NCI-H187 (cell line): ENCODE measurements around the gene OR10G7.
"Not testable (repeated sequence)": the region's sequence is repeated elsewhere in the genome, so short reads cannot be mapped to it uniquely, and the experiment has no call there.

ENCODE experiments used
- DNase-seq, 2 experiments: peaks; one replicate each; lab custom pipeline; 2025; lab: John Stamatoyannopoulos, UW

OR10G7 gene

GRCh38 chr11:124039557-124039956, 1.6 kb downstream of the OR10G7 start:
- no peak for DNase-seq

- no peak for DNase-seq
Observed at GRCh38 chr11:124036666-124037065, 4.5 kb downstream of the OR10G7 start.

GRCh38 chr11:124026498-124026897, 14.6 kb downstream of the OR10G7 start, which contains the start of gene OR10G8:
Gene OR10G8 (plus strand): TSS chr11:124026798. CDS start chr11:124029623, 2,825 bp downstream.
- DNase-seq = no peak

DNA sequence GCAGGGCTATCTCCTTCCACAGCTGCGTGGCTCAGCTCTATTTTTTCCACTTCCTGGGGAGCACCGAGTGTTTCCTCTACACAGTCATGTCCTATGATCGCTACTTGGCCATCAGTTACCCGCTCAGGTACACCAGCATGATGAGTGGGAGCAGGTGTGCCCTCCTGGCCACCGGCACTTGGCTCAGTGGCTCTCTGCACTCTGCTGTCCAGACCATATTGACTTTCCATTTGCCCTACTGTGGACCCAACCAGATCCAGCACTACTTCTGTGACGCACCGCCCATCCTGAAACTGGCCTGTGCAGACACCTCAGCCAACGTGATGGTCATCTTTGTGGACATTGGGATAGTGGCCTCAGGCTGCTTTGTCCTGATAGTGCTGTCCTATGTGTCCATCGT, 25.3 kb downstream of the OR10G7 start:
- not testable (repeated sequence) for DNase-seq

GRCh38 chr11:124012697-124013096, 28.4 kb downstream of the OR10G7 start, which contains the start of gene OR10G4:
Gene OR10G4 (plus strand): TSS chr11:124012997. CDS start chr11:124015575, 2,578 bp downstream.
- DNase-seq = no peak

DNA sequence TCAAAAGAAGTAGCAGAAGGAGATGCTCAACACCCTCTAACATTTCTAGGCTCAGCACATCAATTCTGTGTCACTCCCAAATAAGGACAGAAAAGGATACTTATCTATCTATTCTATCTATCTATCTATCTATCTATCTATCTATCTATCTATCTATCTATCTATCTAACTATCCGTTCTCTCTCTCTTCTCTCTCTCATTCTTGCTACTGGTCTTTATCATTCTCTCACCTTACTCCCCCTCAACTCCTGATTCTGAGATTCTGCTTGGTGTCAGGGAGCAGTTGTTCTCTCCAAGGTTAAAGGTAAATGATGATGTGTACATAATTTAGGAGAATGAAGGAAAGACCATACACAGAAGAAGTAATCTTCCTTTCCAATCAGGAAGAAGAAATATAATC, 46.0 kb downstream of the OR10G7 start, which contains the start of gene OR10G6:
Gene OR10G6 (minus strand): TSS at position 43 of the 400 bp plus-strand sequence. CDS start 0 bp downstream, at position 43.
- no peak for DNase-seq
